ENCODE results near the gene FAM110D. TPM values are rescaled to one million over a fixed set of nuclear protein-coding genes. Genes with fewer than 3 reads are reported as not detected.

The FAM110D gene
- polyA plus RNA-seq, 1 donor from 2014 or later = 0.31 TPM

- no peaks in the 10 kb centered on the region for H3K9me3 ChIP-seq (ENCODE audit: low read length)
Observed at GRCh38 chr1:26110731-26111529, 47.9 kb upstream of the FAM110D start.

More at GRCh38 chr1:26110731-26111529, 47.9 kb upstream of the FAM110D start:
- no peaks in the 10 kb centered on the region for H3K27me3 ChIP-seq (ENCODE audit: insufficient read depth, low read depth, low read length)
- peak overlapping the region; percentile 87 for H3K4me2 ChIP-seq (ENCODE audit: low read length)
- H3F3A ChIP-seq (ENCODE audit: insufficient read depth, low read length, poor library complexity, severe bottlenecking) = peaks cover 4% of the 10 kb centered on the region
- H3K4me3 ChIP-seq (ENCODE audit: low read length) = peak overlapping the region; percentile 99
- TF ChIP-seq EP300 (conservative IDR thresholded peaks at IDR 0.05; ENCODE audit: poor library complexity, severe bottlenecking) (peak; percentile 11), POLR2AphosphoS5 (IDR thresholded peaks at IDR 0.05) (peak; percentile 83), MXI1 (conservative IDR thresholded peaks at IDR 0.05; ENCODE audit: poor library complexity, severe bottlenecking) (peak; percentile 84), EZH2 (IDR thresholded peaks at IDR 0.05; ENCODE audit: borderline replicate concordance, insufficient read depth, low read length, poor library complexity, severe bottlenecking) (no peak), TAF1 (IDR thresholded peaks at IDR 0.05; ENCODE audit: low read depth) (peak; percentile 94), SMC3 (conservative IDR thresholded peaks at IDR 0.05; ENCODE audit: poor library complexity) (peak; percentile 48), REST (IDR thresholded peaks at IDR 0.05; ENCODE audit: borderline replicate concordance) (peak; percentile 95), CTCF (IDR thresholded peaks at IDR 0.05; ENCODE audit: poor library complexity, severe bottlenecking) (no peak), RAD21 (conservative IDR thresholded peaks at IDR 0.05) (no peak)
- no peaks in the 10 kb centered on the region for H4K20me1 ChIP-seq (ENCODE audit: insufficient read depth)
- peaks cover 11% of the 10 kb centered on the region for H3K79me2 ChIP-seq (replicated peaks; ENCODE audit: insufficient read depth, low read length)
- H3K36me3 ChIP-seq (ENCODE audit: insufficient read depth, low read length) = no peaks in the 10 kb centered on the region
- peak overlapping the region; percentile 75 for H2AFZ ChIP-seq (ENCODE audit: low read depth, low read length)
- H3K27ac ChIP-seq (ENCODE audit: low read length) = peak overlapping the region; percentile 96
- peak overlapping the region; percentile 96 for H3K9ac ChIP-seq (ENCODE audit: low read length)
- H3K9me2 ChIP-seq (ENCODE audit: insufficient read depth, low read length) = no peaks in the 10 kb centered on the region
